GM18511 (cell line): ENCODE results near the gene ELMO1.
A peak's percentile ranks its signal among the peaks of the same experiment; 100 is the strongest.

Experiments
- ATAC-seq: cut with Tn5 transposase; IDR thresholded peaks from one replicate; pipeline ENCODE4 v1.9.1; 2021; ENCODE audit warnings: mild to moderate bottlenecking, moderate library complexity; ENCODE audit not compliant: unreplicated experiment

ELMO1 gene

GRCh38 chr7:37352251-37352880, 96.3 kb downstream of the ELMO1 start:
- ATAC-seq = no peak

GRCh38 chr7:37351716-37352115, 96.9 kb downstream of the ELMO1 start:
- no peak for ATAC-seq

- ATAC-seq = no peak
Observed at GRCh38 chr7:37349979-37350590, 98.6 kb downstream of the ELMO1 start.

- no peak for ATAC-seq
Observed at GRCh38 chr7:37348982-37349381, 99.7 kb downstream of the ELMO1 start.

- ATAC-seq = no peak
Observed at GRCh38 chr7:37346761-37347160, 101.9 kb downstream of the ELMO1 start.

GRCh38 chr7:37344886-37345579, 103.6 kb downstream of the ELMO1 start:
- ATAC-seq = no peak

- ATAC-seq = peak; percentile 72
Observed at GRCh38 chr7:37342688-37343471, 105.8 kb downstream of the ELMO1 start.

- no peak for ATAC-seq
Observed at GRCh38 chr7:37342176-37342687, 106.4 kb downstream of the ELMO1 start.

- peak; percentile 44 for ATAC-seq
Observed at GRCh38 chr7:37341033-37341630, 107.5 kb downstream of the ELMO1 start.

- no peak for ATAC-seq
Observed at GRCh38 chr7:37338966-37339365, 109.7 kb downstream of the ELMO1 start.

GRCh38 chr7:37337522-37337921, 111.1 kb downstream of the ELMO1 start:
- ATAC-seq = no peak

- peak; percentile 90 for ATAC-seq
Observed at GRCh38 chr7:37336259-37336658, 112.4 kb downstream of the ELMO1 start.

GRCh38 chr7:37333075-37333474, 115.6 kb downstream of the ELMO1 start:
- no peak for ATAC-seq

- ATAC-seq = no peak
Observed at GRCh38 chr7:37332243-37333016, 116.2 kb downstream of the ELMO1 start.

GRCh38 chr7:37330775-37331174, 117.9 kb downstream of the ELMO1 start:
- ATAC-seq = no peak

GRCh38 chr7:37329940-37330339, 118.7 kb downstream of the ELMO1 start:
- no peak for ATAC-seq

GRCh38 chr7:37327288-37327687, 121.4 kb downstream of the ELMO1 start:
- no peak for ATAC-seq

- ATAC-seq = no peak
Observed at GRCh38 chr7:37323966-37324365, 124.7 kb downstream of the ELMO1 start.

- ATAC-seq = no peak
Observed at GRCh38 chr7:37322831-37323230, 125.8 kb downstream of the ELMO1 start.

GRCh38 chr7:37320848-37321468, 127.7 kb downstream of the ELMO1 start:
- no peak for ATAC-seq
